Thoracic aorta (tissue), 2 donors: ENCODE measurements around the gene RIMOC1. TPM values are rescaled to one million over a fixed set of nuclear protein-coding genes. Genes with fewer than 3 reads are reported as not detected.

Source experiments
- ATAC-seq: fragments of 150-250 bp; one replicate; pipeline ENCODE4 v1.8.0; 2017; ENCODE audit warnings: low read depth; ENCODE audit not compliant: insufficient number of reproducible peaks, low FRiP score
- DNase-seq: peaks from one replicate; pipeline ENCODE4 v3.0.0-alpha.2; 2020; ENCODE audit warnings: low spot score
- H3K27ac ChIP-seq, 2 donors: fragments of 200-600 bp; sonication (generic); 1 replicate in 1 of 2; 2 replicates in 1 of 2; pipeline ENCODE4 v1.5.1; 2016; ENCODE audit warnings: mild to moderate bottlenecking in 2 of 2, moderate library complexity in 2 of 2
- H3K27me3 ChIP-seq: fragments of 200-600 bp; sonication (generic); replicated peaks from 2 replicates; pipeline ENCODE4 v1.6.0; 2016; ENCODE audit warnings: mild to moderate bottlenecking; ENCODE audit not compliant: insufficient read depth
- H3K36me3 ChIP-seq: fragments of 200-600 bp; sonication (generic); one replicate; pipeline ENCODE4 v1.5.1; 2016
- H3K4me1 ChIP-seq, 2 donors: fragments of 200-600 bp; sonication (generic); 1 replicate in 1 of 2; 2 replicates in 1 of 2; pipeline versions ENCODE4 v1.5.1 to v1.6.0; 2016; ENCODE audit warnings: low read depth in 2 of 2, mild to moderate bottlenecking in 1 of 2; ENCODE audit not compliant: control insufficient read depth in 1 of 2
- H3K4me3 ChIP-seq: fragments of 200-600 bp; sonication (generic); 2 replicates; pipeline ENCODE4 v1.5.1; 2016; ENCODE audit warnings: mild to moderate bottlenecking
- H3K9me3 ChIP-seq: fragments of 200-600 bp; sonication (generic); 2 replicates; pipeline ENCODE4 v1.5.1; 2016
- CTCF ChIP-seq: fragments of 200-600 bp; sonication (generic); IDR thresholded peaks from one replicate; pipeline ENCODE4 v1.5.1; 2019; ENCODE audit warnings: antibody characterized with exemption
- total RNA-seq, 2 donors: library from RNA; depleted of rRNA; stranded (reverse); fragments of >200 nt; gene quantifications; one replicate each; pipeline versions ENCODE4 v1.1.0 to v1.2.3, GENCODE V29; 2016

The RIMOC1 gene
- total RNA-seq, 2 donors from 2014 or later = 14.1 to 22.9 TPM

- H3K4me3 ChIP-seq = no peak overlapping the region
- no peaks in the 10 kb centered on the region for H3K36me3 ChIP-seq
- H3K9me3 ChIP-seq = no peaks in the 10 kb centered on the region
- H3K27ac ChIP-seq = no peak overlapping the region
- TF ChIP-seq CTCF = no peak
- H3K27me3 ChIP-seq = no peaks in the 10 kb centered on the region
- ATAC-seq = no peak
- H3K4me1 ChIP-seq = peaks cover 0 to 18% of the 10 kb centered on the region in 2 donors
- DNase-seq = no peak
Measured at GRCh38 chr5:41874512-41875060, 29.6 kb upstream of the RIMOC1 start.

GRCh38 chr5:41875121-41875520 lies 29.0 kb upstream of the RIMOC1 start:
- Histone ChIP-seq H3K4me3 (no peak overlapping the region), H3K4me1 (peaks cover 0 to 18% of the 10 kb centered on the region in 2 donors), H3K27me3 (no peaks in the 10 kb centered on the region), H3K27ac (no peak overlapping the region), H3K36me3 (no peaks in the 10 kb centered on the region), H3K9me3 (no peaks in the 10 kb centered on the region)
- no peak for DNase-seq
- no peak for TF ChIP-seq CTCF
- ATAC-seq = no peak

- no peak for TF ChIP-seq CTCF
- H3K36me3 ChIP-seq = no peaks in the 10 kb centered on the region
- H3K4me3 ChIP-seq = no peak overlapping the region
- no peak for DNase-seq
- H3K27me3 ChIP-seq = no peaks in the 10 kb centered on the region
- H3K27ac ChIP-seq = no peak overlapping the region
- no peak for ATAC-seq
- H3K4me1 ChIP-seq = peaks cover 0 to 7% of the 10 kb centered on the region in 2 donors
- no peaks in the 10 kb centered on the region for H3K9me3 ChIP-seq
Measured at GRCh38 chr5:41876678-41877077, 27.5 kb upstream of the RIMOC1 start.

- Histone ChIP-seq H3K4me1 (peaks cover 0 to 2% of the 10 kb centered on the region in 2 donors), H3K36me3 (no peaks in the 10 kb centered on the region), H3K9me3 (no peaks in the 10 kb centered on the region), H3K27ac (no peak overlapping the region), H3K27me3 (no peaks in the 10 kb centered on the region), H3K4me3 (no peak overlapping the region)
- DNase-seq = no peak
- ATAC-seq = no peak
- no peak for TF ChIP-seq CTCF
Measured at GRCh38 chr5:41877408-41877807, 26.7 kb upstream of the RIMOC1 start.

- ATAC-seq = no peak
- H3K9me3 ChIP-seq = no peaks in the 10 kb centered on the region
- no peak overlapping the region for H3K4me3 ChIP-seq
- no peaks in the 10 kb centered on the region for H3K4me1 ChIP-seq
- DNase-seq = no peak
- TF ChIP-seq CTCF = no peak
- H3K27me3 ChIP-seq = no peaks in the 10 kb centered on the region
- H3K27ac ChIP-seq = no peak overlapping the region
- no peaks in the 10 kb centered on the region for H3K36me3 ChIP-seq
Measured at GRCh38 chr5:41878173-41878572, 26.0 kb upstream of the RIMOC1 start.
